ENCODE measurements around the gene CORO2B.

The CORO2B gene

DNA sequence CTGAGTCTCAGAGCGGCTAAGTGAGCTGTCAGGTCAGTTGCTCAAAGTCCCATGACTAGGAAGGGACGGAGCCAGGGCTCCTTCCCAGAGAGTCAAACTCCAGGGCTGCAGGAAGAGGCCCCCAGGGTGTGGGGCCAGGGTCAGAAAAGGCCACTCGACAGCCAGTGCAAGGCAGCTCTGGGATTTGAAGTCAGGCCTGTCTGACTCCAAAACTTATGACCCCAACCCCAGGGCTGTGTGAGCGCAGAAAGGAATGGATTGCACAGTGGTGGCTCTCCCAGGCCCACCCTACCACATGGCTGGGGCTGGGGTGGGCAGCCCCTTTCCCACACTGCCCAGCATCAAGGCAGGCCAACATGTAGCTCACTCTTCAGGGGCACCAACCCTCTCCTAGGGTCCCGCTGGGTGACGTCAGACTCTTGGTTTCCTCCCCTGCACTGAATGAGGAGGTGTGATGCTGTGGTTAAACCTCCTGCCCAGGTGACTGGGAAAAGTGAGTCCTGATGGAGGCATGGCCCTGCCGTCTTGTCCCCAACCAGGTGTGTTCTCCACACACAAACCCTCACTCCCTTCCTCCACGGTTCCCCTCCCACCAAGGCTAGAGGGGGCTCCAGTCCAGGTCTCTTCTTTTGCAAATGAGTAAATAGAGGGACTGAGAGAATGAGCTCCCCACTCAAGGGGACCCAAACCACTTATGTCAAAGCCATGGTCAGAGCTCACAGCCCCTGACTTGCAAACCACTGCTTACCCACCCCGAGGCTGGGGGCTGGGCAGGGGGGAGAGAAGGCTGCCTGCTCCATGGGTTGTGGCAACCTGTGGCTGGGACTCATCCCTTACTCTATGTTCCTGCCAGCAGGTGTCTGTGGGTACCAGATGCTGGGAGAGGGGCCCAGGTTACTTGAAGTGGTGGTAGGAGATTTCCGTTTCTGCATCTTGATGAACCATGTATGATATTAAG lies 23.8 kb upstream of the CORO2B start:
- DNase-seq, result no peak

- no peak for DNase-seq
Observed at GRCh38 chr15:68555679-68556037, 23.1 kb upstream of the CORO2B start.

- DNase-seq, result no peak
Observed at GRCh38 chr15:68556139-68556990, 22.4 kb upstream of the CORO2B start.

DNA sequence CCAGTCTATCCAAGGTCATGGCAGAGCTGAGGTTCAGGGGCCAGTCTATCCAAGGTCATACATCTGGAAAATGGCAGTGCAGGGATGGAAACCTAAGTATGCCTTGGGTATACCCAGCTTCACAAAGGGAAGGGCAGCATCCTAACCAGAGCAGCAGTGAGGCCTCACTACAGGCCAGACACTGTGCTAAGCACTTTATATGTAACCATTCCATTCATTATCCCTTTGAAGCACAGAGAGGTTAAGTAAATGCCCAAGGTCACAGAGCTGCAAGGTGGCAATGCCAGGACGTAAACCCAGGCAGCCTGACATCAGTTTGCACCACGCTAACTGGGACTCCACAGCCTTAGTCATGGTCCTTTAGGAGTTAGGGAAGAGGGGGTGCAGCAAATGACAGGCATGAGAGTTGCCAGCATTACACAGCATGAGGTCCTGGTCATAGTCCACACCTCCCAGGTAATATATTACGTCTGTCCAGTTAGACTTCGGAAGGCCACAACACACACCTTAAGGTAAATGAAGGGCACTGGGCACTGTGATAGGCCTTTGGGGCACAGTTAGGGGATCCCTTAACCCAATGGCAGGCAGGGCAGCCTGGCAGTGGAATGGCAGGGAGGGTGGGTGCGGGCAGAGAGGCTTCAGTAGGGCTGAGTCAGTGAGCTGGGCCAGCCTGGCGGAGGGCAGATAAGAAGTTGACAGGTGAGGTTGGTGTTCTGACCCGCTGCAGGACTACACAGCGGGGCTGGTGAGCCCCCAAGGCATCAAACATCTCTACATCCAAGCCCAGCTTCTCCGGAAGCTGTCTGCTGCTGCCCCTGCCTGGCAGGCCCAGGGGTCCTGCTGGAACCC lies 21.1 kb upstream of the CORO2B start:
- DNase-seq, result no peak

DNA sequence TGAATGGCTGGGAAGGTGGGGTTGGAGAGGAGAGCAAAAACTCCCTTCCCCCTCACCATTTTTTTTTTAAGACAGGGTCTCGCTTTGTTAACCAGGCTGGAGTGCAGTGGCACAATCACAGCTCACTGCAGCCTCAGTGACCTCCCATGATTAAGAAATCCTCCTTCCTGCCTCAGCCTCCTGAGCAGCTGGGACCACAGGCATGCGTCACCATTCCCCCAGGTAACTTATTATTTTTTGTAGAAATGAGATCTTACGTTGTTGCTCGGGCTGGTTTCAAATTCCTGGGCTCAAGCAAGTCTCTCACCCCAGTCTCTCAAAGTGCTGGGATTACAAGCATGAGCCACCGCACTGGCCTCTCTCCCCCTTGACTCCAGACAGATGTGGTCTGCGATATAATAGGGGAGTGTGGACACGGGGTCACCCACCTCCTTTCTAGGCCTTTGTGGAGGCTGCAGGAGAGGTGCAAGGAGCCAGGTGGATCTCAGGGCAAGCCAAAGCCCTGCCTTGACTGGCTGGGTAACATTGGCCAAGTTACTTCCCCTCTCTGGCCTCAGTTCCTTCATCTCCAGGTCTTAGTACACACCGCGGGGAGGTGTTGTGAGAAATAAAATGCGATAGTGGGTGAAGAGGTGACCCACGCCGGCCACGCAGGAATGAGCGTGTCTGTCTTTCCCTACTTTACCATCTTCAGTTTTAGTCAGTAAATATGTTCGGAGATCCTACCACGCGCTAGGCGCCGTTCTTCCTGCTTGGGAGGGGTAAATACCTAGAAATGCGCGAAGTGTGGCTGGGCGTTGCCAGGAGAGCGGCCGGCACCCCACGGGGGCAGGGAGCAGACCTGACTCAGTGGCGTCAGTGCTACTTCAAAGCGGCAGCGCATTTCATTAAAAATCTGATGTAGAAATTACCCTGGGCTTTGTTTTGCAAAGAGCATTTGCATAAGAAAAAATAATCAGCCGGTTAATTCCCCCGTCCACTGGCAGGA lies 20.2 kb upstream of the CORO2B start:
- no peak for DNase-seq

- no peak for DNase-seq
Observed at GRCh38 chr15:68559345-68560310, 19.2 kb upstream of the CORO2B start.

DNA sequence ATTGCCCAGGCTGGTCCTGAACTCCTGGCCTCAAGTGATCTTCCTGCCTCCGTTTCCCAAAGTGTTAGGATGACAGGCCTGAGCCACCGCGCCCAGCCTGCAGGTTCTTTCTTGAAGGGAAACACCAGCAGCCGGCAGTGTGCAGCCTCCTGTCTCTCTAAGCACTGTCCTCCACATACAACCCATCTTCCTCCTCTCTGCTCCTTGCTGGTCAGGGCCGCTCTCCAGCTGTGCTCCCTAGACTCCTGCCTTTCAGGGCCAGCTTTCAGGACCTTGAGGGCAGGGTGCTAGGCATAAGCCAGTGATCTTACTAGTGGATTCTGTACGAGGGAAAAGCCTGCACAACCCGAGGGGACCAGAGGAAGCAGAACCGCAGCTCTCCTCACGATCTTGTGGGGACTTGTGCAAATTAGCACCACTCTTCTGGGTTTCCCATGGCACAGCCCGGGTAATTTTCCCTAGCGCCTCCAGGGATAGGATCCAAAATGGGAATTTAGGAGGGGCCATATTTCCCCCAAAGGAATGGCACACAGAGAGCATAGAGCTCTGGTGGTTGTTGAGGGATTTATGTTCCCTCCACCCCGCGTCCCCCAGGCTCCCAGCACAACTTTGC lies 18.2 kb upstream of the CORO2B start:
- no peak for DNase-seq

DNA sequence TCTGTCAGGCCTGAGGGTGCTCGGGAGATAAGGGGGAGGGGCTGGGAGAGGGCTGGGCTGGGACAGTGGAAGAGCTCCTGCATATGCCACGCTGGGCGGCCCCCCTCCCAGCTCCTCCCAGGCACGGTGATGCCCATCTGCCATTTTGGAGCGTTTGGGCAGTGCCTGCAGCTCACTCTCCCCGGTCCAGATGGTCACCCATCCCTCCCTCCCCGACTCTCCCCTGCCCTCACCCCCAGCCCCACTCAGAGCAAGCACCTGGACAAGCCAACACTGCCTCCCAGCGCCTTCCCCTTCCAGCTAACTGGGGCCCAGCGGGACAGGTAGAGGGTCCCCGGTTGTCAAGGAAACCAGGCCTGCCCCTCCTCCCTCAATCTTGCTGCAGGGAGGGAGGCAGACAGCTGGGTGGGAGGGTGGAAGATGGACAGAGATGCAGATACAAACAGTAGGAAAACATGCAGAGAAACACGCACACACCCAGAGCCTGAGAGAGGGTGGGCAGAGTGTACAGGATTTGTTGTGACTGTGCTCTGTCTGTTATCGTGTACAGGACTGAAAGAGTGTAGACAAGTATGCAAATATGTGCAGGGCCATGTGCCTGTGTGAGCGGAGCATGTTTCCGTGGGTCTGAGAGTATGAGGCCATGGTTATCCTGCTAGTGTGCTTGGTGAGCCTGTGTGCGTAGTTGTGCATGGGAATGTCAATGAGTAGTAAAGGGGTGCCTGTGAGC lies 17.5 kb upstream of the CORO2B start:
- no peak for DNase-seq

- DNase-seq, result no peak
Observed at GRCh38 chr15:68561901-68562300, 16.9 kb upstream of the CORO2B start.

GRCh38 chr15:68564173-68564572 lies 14.6 kb upstream of the CORO2B start:
- DNase-seq, result no peak

- DNase-seq, result no peak
Observed at GRCh38 chr15:68565234-68565633, 13.6 kb upstream of the CORO2B start.

DNA sequence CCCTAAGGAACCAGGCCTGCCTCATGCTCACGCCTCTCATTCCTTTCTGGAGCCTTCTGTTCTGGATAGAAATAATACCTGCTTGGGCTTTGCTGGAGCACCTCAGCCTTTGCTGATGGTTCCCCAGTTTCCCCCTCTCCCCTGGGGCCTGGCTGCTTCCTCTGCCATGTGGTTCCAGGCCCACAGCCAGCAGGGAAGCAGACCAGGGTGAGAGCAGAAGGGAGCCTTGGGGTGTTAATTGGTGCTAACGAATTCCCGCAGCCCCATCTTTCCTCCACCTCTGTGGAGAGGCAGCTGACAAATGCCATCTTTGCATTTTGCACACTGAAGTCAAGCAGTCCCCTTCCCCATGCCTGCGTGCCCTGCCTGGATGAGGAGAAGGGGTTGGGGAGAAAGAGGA lies 13.1 kb upstream of the CORO2B start:
- DNase-seq, result no peak

GRCh38 chr15:68566377-68566954 lies 12.3 kb upstream of the CORO2B start:
- no peak for DNase-seq

DNA sequence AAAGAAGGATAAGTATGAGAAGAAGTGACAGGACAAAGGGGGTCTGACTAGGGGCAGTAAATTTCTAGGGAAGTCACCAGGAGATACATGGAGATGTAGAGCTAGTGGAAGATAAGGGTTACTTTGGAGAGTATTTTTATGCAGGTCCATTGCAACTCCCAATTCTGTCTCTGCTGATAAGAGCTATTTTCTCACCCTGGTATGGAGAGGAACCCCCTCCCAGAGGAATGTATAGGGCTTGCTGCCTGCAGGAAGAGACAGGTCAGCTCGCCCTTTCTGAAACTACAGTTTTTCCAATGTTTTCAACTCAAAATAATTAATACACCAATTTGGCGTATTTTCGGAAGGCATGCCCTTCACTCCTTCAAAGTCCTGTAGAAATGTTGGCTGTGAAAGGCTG lies 11.4 kb upstream of the CORO2B start:
- DNase-seq, result no peak

DNA sequence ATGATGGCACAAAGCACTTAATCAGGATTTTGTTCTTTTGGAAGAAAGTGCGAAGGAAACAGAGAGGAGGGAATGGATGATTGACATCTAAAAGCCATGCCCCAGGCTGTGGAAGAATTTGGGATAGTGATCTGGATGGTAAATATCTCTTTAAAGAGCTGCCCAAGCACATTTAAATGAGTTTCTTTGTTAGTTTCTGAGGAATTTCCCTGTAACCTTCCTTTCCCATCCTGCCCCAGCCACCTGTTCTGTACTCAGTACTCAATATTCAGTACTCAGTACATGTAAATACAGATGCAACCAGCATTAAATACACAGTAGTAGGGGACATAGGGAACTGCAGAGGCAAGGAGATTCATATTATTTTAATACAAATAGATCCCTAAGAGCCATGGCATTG lies 7.8 kb upstream of the CORO2B start:
- no peak for DNase-seq

DNA sequence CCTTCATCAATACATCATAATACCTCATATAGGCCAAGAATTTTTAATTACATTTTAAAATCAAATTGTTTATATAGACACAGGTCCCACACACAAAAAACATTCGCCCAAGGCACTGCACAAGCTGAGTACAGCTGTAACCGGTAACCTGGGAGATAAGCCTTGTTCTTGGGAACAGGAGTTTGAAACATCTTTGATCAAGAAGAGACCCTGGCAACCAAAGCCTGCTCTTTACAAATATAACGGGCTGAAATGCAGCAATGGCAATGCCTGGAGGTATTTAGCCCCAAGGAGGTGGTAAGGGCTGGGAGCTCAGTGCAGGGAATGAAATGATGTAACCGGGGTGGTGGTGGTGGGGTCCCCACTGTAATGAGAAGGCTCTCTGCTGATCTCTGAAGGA lies 7.2 kb upstream of the CORO2B start:
- DNase-seq, result no peak

DNA sequence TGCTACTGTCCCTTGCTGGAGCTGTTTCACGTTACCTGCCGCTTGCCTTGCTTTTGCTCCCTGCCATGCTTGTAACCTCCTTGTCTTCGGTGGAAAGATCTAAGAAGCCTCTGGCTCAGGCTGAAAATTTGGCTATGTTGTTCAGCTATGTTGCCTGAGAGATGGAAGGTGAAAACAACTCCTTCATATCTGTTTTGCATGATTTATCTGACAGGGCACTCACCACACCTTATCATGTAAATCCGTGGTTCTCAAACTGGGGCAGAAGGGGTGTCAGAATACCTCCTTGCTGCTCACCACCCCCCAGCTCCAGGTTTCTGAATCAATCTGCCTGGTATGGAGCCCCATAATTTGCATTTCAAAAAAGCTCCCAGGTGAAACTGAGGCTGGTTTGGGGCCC lies 6.5 kb upstream of the CORO2B start:
- no peak for DNase-seq

DNA sequence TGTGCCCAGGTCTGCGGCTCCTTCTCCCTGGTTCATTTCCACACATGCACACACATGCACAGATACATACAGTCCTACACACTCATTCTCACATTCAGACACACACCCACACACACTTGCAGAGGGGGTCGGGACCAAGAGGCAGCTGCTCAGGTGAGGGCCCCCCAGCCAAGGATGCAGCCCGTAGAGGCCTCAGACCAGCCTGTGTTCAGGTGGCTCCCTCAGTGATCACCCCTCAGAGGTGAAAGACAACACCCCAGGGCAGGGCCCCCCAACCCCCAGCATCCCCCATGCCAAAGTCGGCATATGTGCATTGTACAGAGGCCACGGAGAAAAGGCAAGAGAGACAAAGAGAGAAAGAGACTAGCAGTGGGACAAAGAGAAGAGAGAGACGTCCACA lies 5.9 kb upstream of the CORO2B start:
- no peak for DNase-seq

- DNase-seq, result no peak
Observed at GRCh38 chr15:68574046-68574445, 4.7 kb upstream of the CORO2B start.

All from NCI-H2107 (cell line).